HCT116 (cell line): ENCODE data around the gene MFAP3L. TPM values are rescaled to one million over a fixed set of nuclear protein-coding genes. Genes with fewer than 3 reads are reported as not detected.

ENCODE experiments used
- ATAC-seq: fragments of 200-7000 bp; cut with Tn5 transposase; 2 replicates; pipeline ENCODE4 v1.9.1; 2020; ENCODE audit warnings: mild to moderate bottlenecking, moderate library complexity
- BruUV-seq: library from RNA; stranded (reverse); fragments of 400-500 nt; replicated peaks from 2 replicates; lab custom pipeline; 2021; lab: Mats Ljungman, UMichigan
- CTCF ChIA-PET: fragments of 300-600 bp; sonication (Branson Sonifier 250); formaldehyde crosslinking; loops from one replicate; lab custom pipeline; 2021; ENCODE audit warnings: antibody characterized with exemption; lab: Charles Lee
- POLR2A ChIA-PET: fragments of 300-600, 350-600 bp; sonication (Branson Sonifier 250); formaldehyde crosslinking; loops from one replicate; lab custom pipeline; 2021; ENCODE audit warnings: antibody characterized with exemption; lab: Charles Lee
- RAD21 ChIA-PET, 2 experiments: fragments of 300-600 bp; sonication (Branson Sonifier 250); formaldehyde crosslinking; loops; one replicate each; lab custom pipeline; 2023; ENCODE audit warnings: low total read pairs in 2 of 2; ENCODE audit not compliant: uncharacterized antibody in 2 of 2, unreplicated experiment in 2 of 2, low non-redundant PET in 1 of 2; lab: Charles Lee
- DNase-seq: peaks from one replicate; pipeline ENCODE4 v3.0.0-alpha.2; 2010; ENCODE audit warnings: low read depth, low spot score
- H2AFZ ChIP-seq: fragments of 200-600 bp; shearing (Covaris generic), sonication (generic); 2 replicates; pipeline ENCODE4 v1.6.1; 2017; ENCODE audit warnings: low read depth, mixed run types, mixed read lengths, antibody characterized with exemption, low read length; ENCODE audit not compliant: poor library complexity, severe bottlenecking
- H3K27ac ChIP-seq: 2 replicates; pipeline ENCODE4 v1.5.1; 2012; ENCODE audit warnings: low read depth, low read length
- H3K27me3 ChIP-seq: fragments of 200-600 bp; sonication (generic); 2 replicates; pipeline ENCODE4 v1.6.1; 2016; ENCODE audit warnings: mixed run types, low read length, mixed read lengths; ENCODE audit not compliant: insufficient read depth
- H3K36me3 ChIP-seq, 2 experiments: fragments of 200-500 bp in 1 of 2; fragments of 200-600 bp in 1 of 2; sonication (Bioruptor generic) in 1 of 2; sonication (generic) in 1 of 2; 2 replicates each; pipeline versions ENCODE4 v1.5.1 to v1.6.1; 2014 to 2016; ENCODE audit warnings: low read length in 2 of 2, inconsistent platforms in 1 of 2, mixed read lengths in 1 of 2, mixed run types in 1 of 2; ENCODE audit not compliant: insufficient read depth in 2 of 2, control insufficient read depth in 1 of 2
- H3K4me1 ChIP-seq, 2 experiments: fragments of 200-600 bp in 1 of 2; sonication (generic) in 1 of 2; 2 replicates each; pipeline versions ENCODE4 v1.5.1 to v1.6.1; 2012 to 2017; ENCODE audit warnings: low read length in 2 of 2, inconsistent platforms in 1 of 2, mild to moderate bottlenecking in 1 of 2, mixed read lengths in 1 of 2, mixed run types in 1 of 2, moderate library complexity in 1 of 2; ENCODE audit not compliant: insufficient read depth in 2 of 2, control insufficient read depth in 1 of 2
- H3K4me2 ChIP-seq: fragments of 200-600 bp; sonication (generic); 2 replicates; pipeline ENCODE4 v1.6.1; 2017; ENCODE audit warnings: mixed run types, low read length, mixed read lengths
- H3K4me3 ChIP-seq, 2 experiments: fragments of 200-600 bp in 1 of 2; sonication (generic) in 1 of 2; replicated peaks in 1 of 2; 2 replicates each; pipeline ENCODE4 v1.5.1; 2011 to 2016; ENCODE audit warnings: low read length in 2 of 2, control low read depth in 1 of 2, low read depth in 1 of 2, mild to moderate bottlenecking in 1 of 2, mixed read lengths in 1 of 2, mixed run types in 1 of 2
- H3K79me2 ChIP-seq: fragments of 200-600 bp; sonication (generic); 2 replicates; pipeline ENCODE4 v1.6.1; 2017; ENCODE audit warnings: mild to moderate bottlenecking, mixed run types, low read length, moderate library complexity, mixed read lengths; ENCODE audit not compliant: insufficient read depth
- H3K9ac ChIP-seq: fragments of 200-600 bp; sonication (generic); 2 replicates; pipeline ENCODE4 v1.6.1; 2016; ENCODE audit warnings: low read length, mixed read lengths
- H3K9me2 ChIP-seq: fragments of 200-600 bp; sonication (generic), shearing (Covaris generic); 2 replicates; pipeline ENCODE4 v1.6.1; 2017; ENCODE audit warnings: mixed run types, mild to moderate bottlenecking, moderate library complexity; ENCODE audit not compliant: insufficient read depth
- H3K9me3 ChIP-seq, 2 experiments: fragments of 200-500 bp in 1 of 2; fragments of 200-600 bp in 1 of 2; sonication (Bioruptor generic) in 1 of 2; sonication (generic) in 1 of 2; 2 replicates each; pipeline ENCODE4 v1.6.1; 2014 to 2017; ENCODE audit warnings: low read length in 2 of 2, mixed read lengths in 2 of 2, inconsistent platforms in 1 of 2, low read depth in 1 of 2, mild to moderate bottlenecking in 1 of 2, mixed run types in 1 of 2, moderate library complexity in 1 of 2; ENCODE audit not compliant: control insufficient read depth in 1 of 2, insufficient read depth in 1 of 2
- H4K20me1 ChIP-seq: fragments of 200-600 bp; sonication (generic), shearing (Covaris generic); 2 replicates; pipeline ENCODE4 v1.6.1; 2017; ENCODE audit warnings: mixed run types, mild to moderate bottlenecking, moderate library complexity; ENCODE audit not compliant: insufficient read depth
- ATF3 ChIP-seq: IDR thresholded peaks from 2 replicates; pipeline ENCODE4 v1.6.1; 2012
- CEBPB ChIP-seq: IDR thresholded peaks from 2 replicates; pipeline ENCODE4 v1.6.1; 2012; ENCODE audit warnings: low read depth
- CTCF ChIP-seq, 3 experiments: fragments of 200-600 bp in 1 of 3; sonication (generic) in 1 of 3; IDR thresholded peaks in 2 of 3; conservative IDR thresholded peaks in 1 of 3; 2 replicates each; pipeline ENCODE4 v1.5.1; 2012 to 2017; ENCODE audit warnings: low read depth in 2 of 3, low read length in 2 of 3, antibody characterized with exemption in 1 of 3, borderline replicate concordance in 1 of 3, control low read depth in 1 of 3, mild to moderate bottlenecking in 1 of 3, mixed read lengths in 1 of 3, mixed run types in 1 of 3, moderate library complexity in 1 of 3; ENCODE audit not compliant: insufficient read depth in 1 of 3
- EGR1 ChIP-seq: IDR thresholded peaks from 2 replicates; pipeline ENCODE4 v1.6.1; 2012; ENCODE audit warnings: low read depth
- EZH2 ChIP-seq: fragments of 200-600 bp; sonication (generic); IDR thresholded peaks from 2 replicates; pipeline ENCODE4 v1.6.1; 2017; ENCODE audit warnings: antibody characterized with exemption, mixed run types
- JUND ChIP-seq: IDR thresholded peaks from 2 replicates; pipeline ENCODE4 v1.6.1; 2012
- POLR2A ChIP-seq: IDR thresholded peaks from 2 replicates; pipeline ENCODE4 v1.7.0; 2011; ENCODE audit warnings: borderline replicate concordance; ENCODE audit not compliant: insufficient read depth, insufficient read length; ENCODE audit errors: extremely low read depth
- SIN3A ChIP-seq: IDR thresholded peaks from 2 replicates; pipeline ENCODE4 v1.6.1; 2012; ENCODE audit warnings: low read depth
- TCF7L2 ChIP-seq: IDR thresholded peaks from 2 replicates; pipeline ENCODE4 v1.7.0; 2011; ENCODE audit warnings: borderline replicate concordance, inconsistent platforms; ENCODE audit not compliant: insufficient read depth, insufficient read length; ENCODE audit errors: extremely low read depth
- ZBTB33 ChIP-seq: IDR thresholded peaks from 2 replicates; pipeline ENCODE4 v1.6.1; 2011; ENCODE audit warnings: mild to moderate bottlenecking, low read length, moderate library complexity; ENCODE audit not compliant: insufficient replicate concordance; ENCODE audit errors: extremely low read depth
- ZNF274 ChIP-seq: fragments of 200-500 bp; sonication (Bioruptor generic); IDR thresholded peaks from 2 replicates; pipeline ENCODE4 v1.6.1; 2014; ENCODE audit warnings: mild to moderate bottlenecking, low read depth, low read length, inconsistent platforms
- intact Hi-C: fragments of 100-400 bp; cut with micrococcal nuclease; formaldehyde crosslinking; loops from 2 replicates; pipeline ENCODE4 v1.10.0; 2022
- total RNA-seq: library from RNA; stranded (reverse); gene quantifications from one replicate; pipeline ENCODE4 v1.2.1, GENCODE V29; 2021; ENCODE audit not compliant: unreplicated experiment

Gene MFAP3L
- total RNA-seq, 1 experiment from 2014 or later, result 8.4 TPM

- H3K4me1 ChIP-seq, result no peaks in the 10 kb centered on the region
- no peak overlapping the region for H3K4me3 ChIP-seq
- no peak overlapping the region for H3K9ac ChIP-seq
- H3K27ac ChIP-seq, result no peak overlapping the region
- ChIA-PET POLR2A (no interaction called here), CTCF (no interaction called here), RAD21 (no interaction called here)
- H3K4me2 ChIP-seq, result no peak overlapping the region
- H4K20me1 ChIP-seq, result no peaks in the 10 kb centered on the region
- DNase-seq (no peak), ATAC-seq (no peak)
- no peaks in the 10 kb centered on the region for H3K9me3 ChIP-seq
- H3K36me3 ChIP-seq, result no peaks in the 10 kb centered on the region
- intact Hi-C loops, result no loop called here
- no peaks in the 10 kb centered on the region for H3K27me3 ChIP-seq
- H2AFZ ChIP-seq, result no peak overlapping the region
- no peaks in the 10 kb centered on the region for H3K9me2 ChIP-seq
- TF ChIP-seq SIN3A (no peak), EGR1 (no peak), ATF3 (no peak), CTCF (IDR thresholded peaks at IDR 0.05 in 2 of 3, conservative IDR thresholded peaks at IDR 0.05 in 1 of 3; ENCODE audit: borderline replicate concordance in 1 of 3, insufficient read depth in 1 of 3, low read depth in 2 of 3, low read length in 2 of 3) (no peak), TCF7L2 (no peak), ZBTB33 (no peak), POLR2A (no peak), CEBPB (no peak), JUND (no peak), EZH2 (no peak), ZNF274 (no peak)
- BruUV-seq, result no TSS peak
- no peaks in the 10 kb centered on the region for H3K79me2 ChIP-seq
Observed at GRCh38 chr4:169957785-169958184, 68.4 kb downstream of the MFAP3L start.
